CD4-positive, alpha-beta T cell treated with Interferon gamma for 1 hour (primary cell): Measurements from ENCODE around the gene ST3GAL5.
"Not testable (repeated sequence)": the region's sequence is repeated elsewhere in the genome, so short reads cannot be mapped to it uniquely, and the experiment has no call there.

Experiments
- DNase-seq: peaks from one replicate; pipeline ENCODE4 v3.0.0-alpha.2; 2020

ST3GAL5 gene

DNA sequence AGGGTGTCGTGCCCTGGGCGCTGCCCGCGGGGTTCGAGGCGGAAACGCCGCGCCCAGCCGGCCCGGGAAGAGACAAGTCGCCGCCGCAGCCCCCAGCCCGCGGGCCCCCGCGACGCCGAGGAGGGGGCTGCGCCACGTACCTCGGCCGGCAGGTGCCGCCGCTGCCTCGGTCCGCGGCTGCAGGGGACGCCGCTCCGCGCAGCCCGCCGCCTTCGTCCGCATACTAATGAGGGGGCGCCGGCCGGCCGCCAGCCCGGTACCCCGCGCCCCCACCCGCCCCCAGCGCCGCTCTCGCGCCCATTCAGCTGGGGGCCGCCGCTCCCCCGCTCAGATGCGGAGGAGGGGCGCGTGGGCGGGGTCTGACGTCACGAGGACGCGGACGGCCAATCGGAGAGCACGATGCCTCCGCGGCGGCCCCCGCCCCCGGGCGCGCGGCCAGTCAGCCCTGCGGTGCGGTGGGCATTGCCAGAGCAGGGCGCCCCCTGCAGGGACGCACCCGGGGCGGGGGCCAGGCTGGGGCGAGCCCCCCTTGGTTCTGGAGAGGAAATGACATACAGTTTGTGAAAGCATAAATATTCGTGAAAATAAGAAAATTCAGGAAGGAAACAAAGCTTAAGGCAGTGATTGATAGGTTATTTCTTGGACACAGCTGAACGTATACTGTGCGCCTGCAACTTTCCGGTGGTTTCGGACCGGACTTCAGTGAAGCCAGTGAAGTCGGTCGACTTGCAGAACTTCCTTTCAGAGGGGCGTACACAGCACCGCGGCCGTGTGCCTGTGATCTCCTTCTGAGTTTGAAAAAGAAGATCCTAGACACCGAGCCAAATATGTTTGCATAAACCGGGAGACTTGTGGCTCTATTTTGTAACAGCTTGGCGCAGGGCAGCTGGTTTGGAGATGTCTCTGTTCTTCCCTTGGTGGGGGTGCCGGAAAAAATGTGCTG, at the start of gene ST3GAL5:
TSS of gene ST3GAL5 (minus strand) at position 307 of the 943 bp plus-strand sequence. CDS start at position 222, 85 bp downstream.
- DNase-seq = peak; percentile 92

- no peak for DNase-seq
Measured at GRCh38 chr2:85938456-85938855, 49.7 kb upstream of the ST3GAL5 start.

DNA sequence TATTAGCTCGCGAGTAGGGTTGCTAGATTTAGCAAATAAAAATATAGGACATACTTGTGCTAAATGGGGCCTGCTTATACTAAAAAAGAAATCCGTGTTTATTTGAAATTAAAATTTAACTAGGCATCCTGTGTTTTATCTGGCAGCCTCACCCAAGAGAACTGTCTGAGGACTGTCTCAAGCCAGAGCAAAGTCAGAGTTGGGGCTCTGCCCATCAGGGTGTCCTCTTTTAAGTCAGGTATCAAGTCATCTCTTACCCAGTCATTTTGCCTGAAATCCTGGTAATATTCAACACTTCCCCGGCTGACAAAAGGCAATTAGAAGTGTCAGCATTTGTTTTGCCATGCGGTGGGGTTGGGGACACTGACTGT, 48.3 kb upstream of the ST3GAL5 start:
- no peak for DNase-seq

DNA sequence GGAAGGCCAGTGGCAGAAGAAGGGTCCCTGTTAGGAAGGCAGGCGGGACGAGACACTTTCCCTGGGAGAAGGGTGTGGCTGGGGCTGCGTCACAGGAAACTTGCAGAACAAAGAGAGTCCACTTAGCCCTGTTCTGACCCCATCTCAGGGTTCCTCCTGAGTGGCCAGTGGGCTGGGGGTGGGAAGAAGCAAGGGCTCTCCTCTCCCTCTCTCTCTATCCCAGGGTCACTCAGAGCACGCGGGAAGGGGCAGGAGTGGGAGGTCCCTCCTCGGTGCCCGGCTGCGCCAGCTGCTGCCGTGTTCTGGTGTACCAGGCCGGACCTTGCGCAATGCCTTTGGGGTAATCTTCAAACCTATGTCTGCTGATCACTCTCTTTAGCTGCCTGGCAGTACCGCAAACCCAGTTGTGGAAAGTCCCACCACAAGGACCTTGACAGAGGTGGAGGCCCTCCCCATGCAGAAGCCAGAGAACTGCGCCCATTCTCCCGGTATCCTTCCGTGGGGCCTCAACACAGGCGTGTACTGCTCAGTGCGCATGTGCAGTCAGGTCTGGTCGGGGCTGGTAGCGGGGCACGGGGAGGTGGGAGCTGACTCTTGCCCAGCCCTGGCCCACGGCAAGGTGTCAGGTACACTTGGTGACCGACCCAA, 47.8 kb upstream of the ST3GAL5 start:
- DNase-seq = no peak

DNA sequence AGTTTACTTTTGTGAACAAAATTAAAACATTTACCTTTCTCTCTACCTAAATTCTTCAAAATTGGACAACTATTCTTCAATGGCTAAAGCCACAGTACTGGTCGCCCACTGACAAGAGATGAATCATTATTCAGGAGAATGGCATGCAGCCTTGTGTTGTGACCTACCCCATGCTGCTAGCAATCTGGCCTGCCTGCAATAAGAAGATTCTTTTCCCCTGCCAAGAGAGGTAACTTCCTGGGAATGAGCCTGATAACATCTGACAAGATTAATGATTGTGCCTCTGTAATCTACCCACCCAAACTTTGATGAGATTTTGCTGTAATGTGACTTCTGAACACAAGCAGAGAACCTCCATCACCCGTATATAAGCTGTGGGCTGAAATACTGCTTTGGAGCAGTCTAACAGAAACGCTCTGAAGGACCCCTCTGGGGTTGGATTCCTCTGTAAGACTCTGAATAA, 47.0 kb upstream of the ST3GAL5 start:
- DNase-seq = no peak

DNA sequence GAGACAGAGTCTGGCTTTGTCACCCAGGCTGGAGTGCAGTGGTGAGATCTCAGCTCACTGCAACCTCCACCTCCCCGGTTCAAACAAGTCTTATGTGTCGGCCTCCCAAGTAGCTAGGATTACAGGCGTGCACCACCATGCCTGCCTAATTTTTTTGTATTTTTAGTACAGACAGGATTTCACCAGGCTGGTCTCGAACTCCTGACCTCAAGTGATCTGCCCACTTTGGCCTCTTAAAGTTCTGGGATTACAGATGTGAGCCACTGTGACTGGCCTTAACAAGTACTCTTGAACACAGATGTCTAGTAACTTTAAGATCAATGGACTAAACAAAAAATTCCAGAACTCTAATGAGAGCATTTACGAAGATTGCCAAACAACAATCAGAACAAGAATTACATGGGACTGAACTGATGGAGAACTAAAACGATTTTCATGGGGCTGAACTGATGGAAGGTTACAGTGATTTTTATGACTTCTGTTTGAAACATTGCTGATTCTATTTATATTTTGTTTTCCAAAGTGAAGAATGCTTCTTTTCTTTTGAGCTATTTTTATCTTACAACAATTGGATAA, 46.5 kb upstream of the ST3GAL5 start:
- no peak for DNase-seq

DNA sequence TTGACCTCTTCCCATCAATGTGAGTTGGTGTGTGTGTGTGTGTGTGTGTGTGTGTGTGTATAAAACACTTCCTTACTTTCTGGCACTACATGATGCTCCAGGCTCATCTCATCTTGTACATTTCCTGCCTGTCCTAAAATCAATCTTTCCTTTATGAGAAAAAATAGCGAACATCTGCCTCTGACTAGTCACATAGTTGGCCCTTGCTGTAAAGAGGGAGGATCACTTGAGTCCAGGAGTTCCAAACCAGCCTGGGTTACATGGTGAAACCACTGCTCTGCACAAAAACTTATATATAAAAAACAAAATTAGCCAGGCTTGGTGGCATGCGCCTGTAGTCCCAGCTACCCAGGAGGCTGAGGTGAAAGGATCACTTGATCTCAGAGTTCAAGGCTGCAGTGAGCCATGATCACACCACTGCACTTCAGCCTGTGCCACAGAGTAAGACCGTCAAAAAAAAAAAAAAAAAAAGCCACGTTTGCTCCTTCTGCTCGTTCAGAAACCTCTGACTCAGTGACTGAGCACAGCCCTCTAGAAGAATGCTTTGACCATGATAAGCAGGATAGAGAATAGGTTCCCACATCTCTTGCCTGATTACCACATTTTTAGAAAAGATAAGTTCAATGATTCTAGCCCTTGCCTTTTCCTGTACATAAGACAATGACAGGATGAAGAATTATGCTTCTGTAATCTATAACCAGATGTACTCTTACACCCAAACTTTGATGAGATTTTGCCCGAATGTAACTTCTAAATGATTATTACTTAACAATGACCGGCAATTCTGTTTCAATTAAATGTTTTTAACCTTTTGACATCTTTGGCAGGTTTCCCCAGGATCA, 45.2 kb upstream of the ST3GAL5 start:
- DNase-seq = no peak

GRCh38 chr2:85931151-85931550, 42.4 kb upstream of the ST3GAL5 start:
- not testable (repeated sequence) for DNase-seq

DNA sequence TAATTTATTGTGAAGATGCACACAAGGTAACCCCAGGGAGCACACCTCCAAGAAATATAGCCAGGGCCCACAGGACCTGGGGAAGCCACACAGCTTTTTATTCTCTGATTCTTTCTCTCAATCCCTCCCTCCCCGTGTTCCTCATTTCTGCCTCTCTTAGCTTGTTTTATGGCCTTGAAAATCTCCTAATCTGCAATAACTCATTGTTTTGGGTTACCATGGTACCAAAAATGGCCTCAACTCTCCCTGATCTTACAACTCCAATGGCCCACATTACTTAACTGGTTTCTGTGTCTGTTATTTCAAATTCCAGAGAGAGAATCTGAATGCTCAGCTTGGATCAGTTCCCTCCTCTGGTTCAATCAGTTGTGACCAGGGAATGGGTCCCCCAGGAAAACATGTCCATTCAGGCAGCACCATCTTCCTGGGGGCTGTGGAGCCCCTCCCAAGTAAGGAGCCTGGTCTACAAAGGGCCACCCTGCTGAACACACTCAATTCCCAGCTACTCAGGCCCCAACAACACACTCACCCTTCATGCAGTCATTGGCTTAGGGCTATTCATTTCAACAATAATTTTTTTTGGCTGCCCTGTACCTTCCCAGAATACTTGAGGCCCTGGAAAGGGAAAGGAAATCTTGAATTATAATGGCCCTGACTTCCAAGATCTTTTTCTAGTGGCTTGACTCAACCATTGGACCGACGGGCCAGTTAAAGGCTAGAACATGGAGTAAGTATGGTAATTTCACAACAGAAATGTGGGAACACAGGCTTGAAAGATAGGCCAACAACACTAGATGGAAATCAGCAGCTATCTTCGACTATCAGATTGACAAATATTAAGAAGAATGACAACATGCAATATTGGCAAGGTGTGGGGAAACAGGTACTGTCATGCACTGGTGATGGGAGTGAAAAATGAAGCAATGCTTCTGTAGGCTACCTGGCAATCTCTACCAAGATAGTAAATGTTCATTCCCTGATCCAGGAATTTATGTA, 41.6 kb upstream of the ST3GAL5 start:
- no peak for DNase-seq

DNA sequence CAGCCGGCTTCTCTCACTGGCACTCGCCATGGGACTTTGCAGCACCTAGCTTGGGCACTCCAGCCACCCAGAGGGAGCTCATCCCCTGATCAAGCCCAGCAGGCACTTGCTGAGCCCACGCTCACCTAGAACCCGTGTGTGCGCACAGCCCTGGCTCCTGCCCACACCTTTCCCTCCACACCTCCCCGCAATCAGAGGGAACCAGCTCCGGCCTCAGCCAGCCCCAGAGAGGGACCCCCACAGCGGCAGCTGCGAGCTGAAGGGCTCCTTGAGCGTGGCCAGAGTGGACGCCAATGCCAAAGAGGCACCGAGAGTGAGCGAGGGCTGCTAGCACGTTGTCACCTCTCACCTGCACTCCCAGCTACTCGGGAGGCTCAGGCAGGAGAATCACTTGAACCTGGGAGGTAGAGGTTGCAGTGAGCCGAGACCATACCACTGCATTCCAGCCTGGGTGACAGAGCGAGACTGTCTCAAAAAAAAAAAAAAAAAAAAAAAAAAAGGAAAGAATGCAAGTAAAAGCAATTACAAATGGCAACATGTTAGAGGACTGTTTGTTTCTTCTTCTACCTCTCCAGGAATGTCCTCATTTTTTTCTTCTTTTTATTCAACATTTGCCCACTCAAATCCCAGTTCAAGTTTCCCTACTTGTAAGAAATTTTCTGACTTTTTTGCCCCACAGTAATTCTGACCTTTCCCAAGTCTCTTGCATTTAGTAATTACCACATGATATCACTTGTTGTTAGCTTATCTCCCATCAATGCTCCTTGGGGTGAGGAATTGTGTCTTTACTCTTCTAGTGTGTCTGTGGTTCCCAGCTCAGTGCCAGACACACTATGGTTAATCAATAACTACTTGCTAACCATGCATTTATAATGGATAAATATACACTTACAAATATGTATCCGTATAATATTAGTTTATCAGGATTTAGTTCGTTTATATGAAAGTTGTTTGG, 40.6 kb upstream of the ST3GAL5 start:
- DNase-seq = no peak

DNA sequence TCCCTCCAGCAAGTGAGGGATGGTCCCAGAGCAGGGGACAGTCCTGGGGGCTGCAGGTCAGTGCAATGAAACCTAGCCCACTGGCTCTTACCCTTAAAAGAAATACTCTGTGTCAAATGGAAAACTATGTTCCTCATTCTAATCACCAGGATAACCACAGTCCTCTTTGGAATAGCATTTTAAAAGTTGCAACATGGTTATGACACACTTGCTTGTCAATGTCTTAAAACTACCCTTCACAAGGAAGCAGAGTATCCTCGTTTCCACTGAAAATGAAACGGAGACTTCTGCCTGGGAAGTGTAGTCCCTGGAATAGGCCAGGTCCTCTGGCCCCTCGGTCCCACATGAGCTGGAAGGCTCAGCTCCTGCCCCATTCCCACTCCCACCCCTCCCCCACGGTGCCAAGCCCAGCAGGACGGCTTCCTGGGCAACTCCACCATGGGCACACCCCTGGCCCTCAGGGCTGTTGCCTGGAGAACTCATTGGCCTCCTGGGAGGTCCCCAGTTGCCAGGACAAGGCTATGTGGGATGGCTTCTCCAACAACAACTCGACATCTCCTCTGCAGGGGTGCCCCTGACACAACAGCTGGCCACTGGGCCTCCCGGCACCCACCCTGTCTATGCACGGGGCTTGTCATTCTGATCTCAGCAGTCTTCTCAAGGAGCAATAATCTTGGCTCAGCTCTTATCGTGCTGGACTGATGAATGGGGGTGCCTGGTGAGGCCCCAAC, 38.3 kb upstream of the ST3GAL5 start:
- DNase-seq = no peak

DNA sequence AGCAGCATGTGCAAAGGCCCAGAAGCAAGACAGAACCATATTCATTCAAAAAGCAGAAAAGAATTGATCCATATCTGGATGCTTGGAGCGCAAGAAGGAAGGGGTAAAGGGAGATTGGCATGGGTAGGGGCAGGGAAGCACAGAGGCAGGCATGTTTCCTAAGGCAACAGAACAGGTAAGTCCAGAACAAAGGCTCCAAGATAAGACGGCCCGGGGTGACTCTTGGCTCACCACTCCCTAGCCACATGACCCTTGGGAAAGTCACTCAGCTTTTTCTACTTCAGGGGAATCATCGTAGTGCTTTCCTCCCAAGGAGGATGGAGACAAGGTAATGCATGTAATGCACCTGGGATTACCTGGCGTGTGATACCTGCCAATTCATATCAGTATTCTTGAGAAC, 37.7 kb upstream of the ST3GAL5 start:
- no peak for DNase-seq

DNA sequence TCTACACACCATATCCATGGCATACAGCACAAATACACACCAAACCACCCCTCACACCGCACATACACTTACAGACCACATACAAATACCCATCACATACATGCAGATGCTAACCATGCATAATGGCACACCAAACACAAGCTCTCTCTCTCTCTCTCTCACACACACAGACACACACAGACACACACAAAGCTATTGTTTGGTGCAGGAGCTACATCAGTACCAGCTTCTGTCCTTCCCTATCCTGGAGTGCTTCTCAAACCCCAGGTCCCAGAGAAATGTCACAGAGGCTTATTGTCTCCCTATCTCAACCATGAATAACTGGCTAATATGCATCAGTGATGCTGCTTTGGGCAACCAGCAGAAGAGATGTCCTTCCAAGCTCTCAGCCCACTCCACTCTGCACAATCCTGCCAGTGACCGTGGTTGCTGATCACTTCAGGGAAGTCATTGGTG, 36.5 kb upstream of the ST3GAL5 start:
- DNase-seq = no peak

- no peak for DNase-seq
Measured at GRCh38 chr2:85924522-85924921, 35.7 kb upstream of the ST3GAL5 start.

GRCh38 chr2:85922199-85922598, 33.4 kb upstream of the ST3GAL5 start:
- no peak for DNase-seq

- no peak for DNase-seq
Measured at GRCh38 chr2:85921659-85922058, 32.9 kb upstream of the ST3GAL5 start.

- no peak for DNase-seq
Measured at GRCh38 chr2:85920810-85921545, 32.2 kb upstream of the ST3GAL5 start.

- DNase-seq = no peak
Measured at GRCh38 chr2:85917887-85918795, 29.4 kb upstream of the ST3GAL5 start.
